Inferior parietal cortex (tissue), 1 donor: ENCODE results near the gene GRID1.

Experiments
- DNase-seq: peaks from one replicate; pipeline ENCODE4 v3.0.0-alpha.2; 2016; ENCODE audit errors: extremely low spot score

GRID1 gene

DNA sequence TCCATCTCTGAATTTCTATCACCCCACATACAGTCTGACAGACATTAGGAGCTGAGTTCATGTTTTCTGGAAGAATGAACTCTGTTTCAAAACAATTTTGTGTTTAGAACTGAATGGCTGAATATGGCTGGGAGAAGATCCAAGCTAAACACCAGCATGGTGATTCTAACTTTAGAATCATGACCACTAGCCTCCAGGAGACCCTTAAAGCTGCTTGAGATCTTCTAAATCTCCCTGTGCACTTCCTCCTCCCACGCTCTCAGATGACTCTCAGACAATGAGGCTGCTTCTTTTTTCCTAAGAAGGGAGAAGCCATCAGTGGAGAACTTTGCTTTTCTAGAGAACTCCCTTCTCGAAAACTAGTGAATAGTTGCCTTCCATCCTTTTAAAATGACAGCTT, 711.2 kb downstream of the GRID1 start:
- no peak for DNase-seq

DNA sequence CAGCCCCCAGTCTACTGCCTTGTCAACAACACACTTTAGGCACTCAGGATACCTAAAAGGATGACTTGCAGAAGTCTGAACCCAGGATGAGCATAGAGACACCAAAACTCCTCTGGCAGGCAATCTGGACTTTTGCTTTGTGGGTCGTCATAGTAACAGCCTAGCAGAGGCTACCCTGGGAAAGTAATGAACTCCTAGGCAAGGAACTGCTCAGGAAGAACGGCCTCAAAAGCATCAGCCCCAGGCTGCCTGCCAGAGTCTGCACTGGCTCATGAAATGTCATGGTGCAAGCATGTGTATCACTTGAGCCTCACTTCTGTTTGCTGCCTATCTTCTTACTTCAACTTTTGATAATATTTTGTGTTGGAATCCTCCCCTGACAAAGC, 715.1 kb downstream of the GRID1 start:
- no peak for DNase-seq

DNA sequence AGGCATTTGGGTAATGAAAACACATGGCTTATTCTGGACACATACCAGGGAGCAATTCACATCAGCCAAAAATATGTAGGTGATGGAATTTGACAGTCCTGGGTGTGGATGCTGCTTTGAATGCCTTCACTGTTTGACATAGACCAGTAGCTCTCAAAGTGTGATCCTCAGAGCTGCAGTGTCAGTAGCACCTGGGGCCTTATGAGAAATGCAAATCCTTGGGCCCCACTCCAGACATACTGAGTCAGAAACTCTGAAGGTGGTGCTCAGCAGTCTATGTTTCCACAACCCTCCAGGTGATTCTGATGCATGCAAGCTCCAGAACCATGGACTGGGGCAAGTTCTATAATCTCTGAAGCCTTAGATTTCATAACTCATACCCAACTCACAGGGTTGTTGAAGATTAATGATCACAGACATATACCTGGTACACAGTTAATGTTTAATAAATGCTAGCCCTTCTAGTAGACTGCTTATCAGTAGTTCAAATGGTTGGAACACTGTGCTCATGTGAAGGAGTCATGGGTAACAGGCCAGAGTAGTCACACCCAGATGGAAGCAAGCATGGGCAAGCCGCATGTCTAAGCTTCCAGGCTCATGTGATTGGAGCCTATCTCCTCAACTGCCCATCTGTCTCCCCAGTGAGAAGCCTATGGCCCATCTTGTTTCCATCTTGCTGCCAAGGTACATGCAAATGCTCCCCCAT, 715.7 kb downstream of the GRID1 start:
- no peak for DNase-seq

DNA sequence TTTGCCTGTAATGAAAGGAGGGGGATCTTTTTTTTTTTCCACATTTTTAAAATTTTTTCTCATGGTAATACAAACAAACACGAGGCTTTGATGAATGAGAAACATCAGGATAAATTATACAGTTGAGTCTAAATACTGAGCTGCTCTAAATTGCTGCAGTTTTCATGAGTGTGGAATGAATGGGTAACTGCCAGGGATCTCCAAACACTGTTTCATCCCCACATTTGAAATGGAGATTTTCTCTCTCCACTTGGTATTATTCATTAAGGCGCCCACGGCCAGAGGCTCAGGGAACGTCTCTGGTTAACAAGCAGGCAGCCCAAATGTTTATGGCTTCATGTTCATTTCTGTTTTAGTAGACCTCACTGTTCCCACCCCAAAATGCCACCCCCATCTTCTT, 717.1 kb downstream of the GRID1 start:
- DNase-seq = no peak

DNA sequence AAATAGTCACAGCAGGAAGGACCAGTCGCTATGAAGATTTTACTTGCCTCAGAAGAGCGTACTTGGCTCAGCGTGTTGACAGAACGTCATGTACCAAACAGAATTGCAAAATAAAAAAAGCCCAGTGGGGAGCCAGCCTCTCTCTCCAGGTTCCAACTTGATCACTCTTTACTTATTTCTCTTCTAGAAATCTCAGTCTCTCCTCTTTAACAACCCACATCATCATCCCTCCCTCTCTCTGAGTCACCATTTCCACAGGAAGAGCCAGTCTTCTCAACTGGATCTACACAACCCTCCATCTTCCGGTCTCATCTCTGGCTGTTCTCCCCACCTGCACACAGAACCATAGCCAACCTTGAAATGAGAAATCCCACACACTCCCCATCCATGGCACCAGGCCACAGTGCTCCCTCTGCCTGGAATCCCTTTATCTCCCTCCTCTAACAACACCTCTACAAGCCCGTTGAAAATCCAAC, 718.3 kb downstream of the GRID1 start:
- peak; percentile 47 for DNase-seq

DNA sequence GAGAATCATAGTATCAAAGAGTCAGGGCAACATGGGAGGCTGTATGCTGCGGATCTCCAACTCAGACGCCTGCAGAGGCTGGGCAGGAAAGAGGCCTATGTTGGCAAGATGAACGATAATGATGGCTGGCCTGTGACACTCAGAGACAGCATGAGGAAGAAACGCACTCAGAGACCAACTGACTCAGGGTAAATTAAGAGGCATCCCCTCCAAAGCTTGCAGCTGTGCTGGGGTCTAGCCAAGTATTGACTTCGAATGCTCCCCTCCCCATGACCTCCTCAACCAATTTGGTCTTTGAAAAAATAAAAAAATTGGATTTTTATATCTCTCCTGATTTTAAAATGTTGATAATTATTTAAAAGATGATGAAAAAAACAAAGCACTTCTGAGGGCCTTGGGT, 718.9 kb downstream of the GRID1 start:
- no peak for DNase-seq

DNA sequence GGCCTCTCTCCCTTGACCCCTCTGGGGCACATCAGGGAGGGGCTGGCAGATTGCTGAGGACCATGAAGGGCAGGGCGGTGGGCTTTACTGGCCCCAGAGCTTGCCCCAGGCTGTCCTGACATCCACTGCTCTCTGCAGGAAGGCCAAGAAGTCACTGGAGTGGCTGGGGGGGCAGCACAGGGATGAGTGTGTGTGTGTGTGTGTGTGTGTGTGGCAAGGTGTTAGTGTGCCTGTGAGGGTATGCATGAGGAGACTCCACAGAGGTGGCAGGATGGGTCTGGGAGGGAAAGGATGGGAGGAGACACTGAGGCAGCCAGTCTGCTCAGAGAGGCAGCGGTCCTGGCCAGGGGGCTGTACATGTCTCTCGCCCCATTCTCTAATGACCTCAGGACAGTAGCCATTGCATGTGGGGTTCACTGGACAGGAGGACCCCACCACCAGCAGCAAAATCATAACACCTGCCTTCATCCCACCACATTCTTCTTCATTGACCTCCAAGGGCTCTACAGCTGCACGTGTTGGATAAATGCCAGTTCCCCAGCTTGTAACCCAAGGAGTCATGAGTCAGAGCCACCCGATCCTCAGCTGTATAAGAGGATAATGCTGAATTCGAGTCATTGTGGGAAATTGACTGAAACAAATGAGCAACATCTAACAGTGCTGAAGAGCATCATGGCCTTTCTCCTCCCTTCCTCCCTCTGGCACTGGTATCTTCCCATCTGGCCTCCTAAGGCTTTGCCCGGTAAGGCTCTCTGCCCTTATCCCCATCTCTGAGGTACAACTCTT, 720.5 kb downstream of the GRID1 start:
- DNase-seq = no peak

DNA sequence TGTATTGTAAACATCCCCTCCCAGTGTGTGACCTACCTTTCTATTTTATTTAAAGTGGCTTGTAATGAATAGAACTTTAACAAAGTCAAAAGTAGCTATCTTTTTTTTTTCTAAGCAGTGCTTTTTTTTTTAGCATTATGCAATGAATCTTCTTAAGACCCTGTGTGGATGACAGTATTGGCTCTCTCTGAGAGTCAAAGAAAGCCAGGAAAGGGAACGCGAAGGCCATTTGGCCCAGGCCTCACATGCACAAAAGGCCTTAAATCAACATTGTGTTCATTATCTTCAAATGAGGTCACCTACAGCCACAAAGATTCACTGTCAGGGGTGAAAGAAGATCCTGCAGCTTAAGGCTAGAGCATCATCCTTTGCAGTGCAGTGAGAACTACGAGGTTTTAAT, 721.5 kb downstream of the GRID1 start:
- no peak for DNase-seq

DNA sequence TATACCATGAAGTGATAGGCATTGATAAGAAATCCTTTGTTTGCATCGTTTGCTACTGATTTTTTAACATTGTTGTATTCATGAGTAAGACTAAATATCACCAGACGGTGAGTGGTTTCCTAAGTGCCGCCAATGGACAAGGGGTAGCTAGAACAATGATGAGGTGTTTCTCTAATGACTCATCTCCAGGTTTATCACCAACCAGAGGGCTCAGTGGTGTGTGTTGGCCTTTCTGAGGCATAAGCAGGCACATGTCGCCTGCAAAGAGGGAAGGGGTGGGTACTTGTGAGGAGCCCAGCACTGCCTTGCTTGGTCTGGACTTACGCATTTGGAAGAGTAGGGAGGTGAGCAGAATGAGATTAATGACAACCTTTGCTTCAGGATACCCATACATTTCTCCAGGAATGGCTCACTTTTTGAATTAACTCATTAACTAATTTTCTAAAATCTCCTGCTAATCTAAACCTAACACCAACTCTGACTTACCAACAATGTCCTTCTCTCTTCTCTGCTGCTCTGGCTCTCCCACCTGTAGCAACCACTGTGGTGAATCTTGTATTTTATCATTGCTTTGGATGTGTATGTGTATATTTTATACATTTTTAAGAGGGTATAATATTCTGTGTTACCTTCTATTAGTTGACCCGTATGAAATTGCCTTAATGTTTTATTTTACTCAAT, 722.6 kb downstream of the GRID1 start:
- no peak for DNase-seq

DNA sequence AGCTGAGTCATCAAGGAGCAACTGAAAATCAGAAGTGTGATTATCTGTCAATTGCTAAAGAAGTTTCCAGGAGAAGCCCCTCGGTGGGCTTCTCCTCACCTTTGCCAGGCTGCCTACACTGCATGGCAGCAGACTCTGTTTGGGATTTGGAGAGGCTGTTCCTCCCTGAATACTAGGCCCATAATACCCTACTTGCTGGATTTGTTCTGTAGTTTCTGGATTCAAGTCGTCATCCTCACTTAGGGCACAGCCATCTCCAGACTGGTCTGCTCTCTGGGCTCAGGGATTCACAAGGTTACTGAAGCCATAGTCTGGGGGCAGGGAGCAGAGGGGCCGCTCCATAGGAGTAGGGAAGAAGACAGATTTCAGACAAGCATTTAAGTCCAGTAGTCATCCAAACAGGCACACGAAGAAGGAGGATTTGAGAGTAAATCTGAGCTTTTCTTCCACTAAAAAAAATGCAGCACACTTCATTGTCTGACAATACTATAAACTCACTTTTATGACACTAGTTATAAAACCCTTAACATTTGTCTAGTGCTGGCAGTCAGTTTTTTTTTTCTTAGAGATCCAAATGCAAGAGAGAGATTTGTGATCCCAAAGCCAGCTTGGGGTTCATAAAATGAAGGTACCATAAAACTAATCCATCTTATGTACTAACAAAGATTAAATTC, 723.3 kb downstream of the GRID1 start:
- no peak for DNase-seq

DNA sequence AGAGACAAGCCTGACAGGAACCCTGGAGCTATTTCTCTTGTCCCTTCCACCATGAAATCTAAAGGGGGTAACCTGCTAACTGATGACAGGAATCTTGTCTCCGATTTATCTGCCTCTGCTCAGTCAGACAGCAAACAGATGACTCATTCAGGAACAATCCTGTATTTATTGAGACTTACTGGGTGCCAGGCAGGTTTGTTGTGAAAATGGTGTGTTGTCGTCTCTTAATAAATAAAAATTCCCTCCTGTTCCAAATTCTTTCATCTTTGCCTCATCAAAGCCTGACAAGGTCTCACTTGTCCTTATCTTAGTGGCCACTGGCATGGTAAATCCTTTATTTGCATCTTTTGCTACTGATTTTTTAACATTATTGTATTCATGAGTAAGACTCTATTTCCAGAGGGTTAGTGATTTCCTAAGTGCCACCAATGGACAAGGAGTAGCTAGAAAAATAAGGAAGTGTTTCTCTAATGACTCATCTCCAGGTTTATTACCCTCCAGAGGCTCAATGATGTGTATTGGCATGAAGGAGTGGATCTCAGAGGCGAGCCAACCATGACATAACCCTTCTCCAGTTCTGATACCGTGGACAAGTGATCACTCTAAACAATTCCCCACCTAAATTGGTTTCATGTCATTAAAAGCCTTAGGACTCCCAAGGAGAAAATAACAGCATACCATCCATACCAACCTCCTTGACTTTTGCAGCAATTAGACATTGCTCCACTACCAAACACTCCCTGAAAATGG, 724.0 kb downstream of the GRID1 start:
- no peak for DNase-seq

DNA sequence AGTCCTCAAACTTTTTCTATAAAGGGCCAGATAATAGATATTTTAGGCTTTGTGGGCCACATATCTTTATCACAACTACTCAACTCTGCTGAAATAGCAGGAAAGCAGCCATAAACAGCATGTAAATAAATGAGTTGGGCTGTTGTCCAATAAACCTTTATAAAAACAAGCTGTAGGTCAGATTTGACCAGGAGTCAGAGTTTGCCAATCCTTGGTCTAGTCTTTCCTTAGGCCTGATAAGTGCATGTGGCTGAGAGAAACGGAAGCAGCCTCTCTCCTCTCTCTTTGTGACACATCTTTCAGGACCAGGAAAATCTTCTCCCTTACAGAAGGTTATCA, 724.5 kb downstream of the GRID1 start:
- no peak for DNase-seq

DNA sequence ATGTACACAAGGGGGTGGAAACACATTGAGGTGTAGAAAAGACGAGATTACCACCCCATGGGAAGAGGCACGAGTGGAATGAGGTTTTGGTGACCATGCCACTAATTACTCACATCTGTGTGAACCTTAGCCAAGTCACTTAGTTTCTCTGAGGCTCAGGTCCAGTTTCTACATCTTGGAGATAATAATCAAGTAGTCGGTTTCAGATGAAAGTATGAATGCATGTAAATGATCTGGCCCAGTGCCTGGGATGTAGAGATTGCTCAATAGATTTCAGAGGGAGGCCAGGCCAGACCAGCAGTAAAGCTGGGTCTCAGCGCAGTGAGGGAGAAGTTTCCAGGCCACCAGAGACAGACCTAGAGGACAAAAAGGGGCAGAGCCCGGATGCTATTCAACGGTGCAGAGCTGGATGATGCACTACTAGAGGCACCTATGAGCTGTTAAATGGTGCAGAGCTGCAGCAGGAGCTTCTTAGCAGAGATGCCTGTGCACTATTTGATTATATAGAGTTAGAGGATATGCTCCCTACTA, 725.1 kb downstream of the GRID1 start:
- no peak for DNase-seq

DNA sequence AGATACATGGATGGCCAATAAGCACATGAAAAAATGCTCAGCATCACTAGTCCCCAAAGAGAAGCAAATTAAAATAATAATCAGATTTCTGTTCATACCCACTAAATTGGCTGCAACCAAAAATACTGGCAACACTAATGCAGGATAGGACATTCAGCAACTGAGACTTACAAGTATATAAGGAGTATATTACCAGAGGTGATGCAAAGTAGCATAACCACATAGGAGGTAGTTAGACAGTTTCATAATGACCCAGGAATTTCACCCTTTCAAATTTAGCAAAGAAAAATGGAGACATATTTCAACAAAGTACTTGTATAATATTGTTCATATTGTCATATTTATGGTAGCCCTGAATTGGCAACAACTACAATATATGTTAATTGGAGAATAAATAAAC, 727.8 kb downstream of the GRID1 start:
- no peak for DNase-seq

DNA sequence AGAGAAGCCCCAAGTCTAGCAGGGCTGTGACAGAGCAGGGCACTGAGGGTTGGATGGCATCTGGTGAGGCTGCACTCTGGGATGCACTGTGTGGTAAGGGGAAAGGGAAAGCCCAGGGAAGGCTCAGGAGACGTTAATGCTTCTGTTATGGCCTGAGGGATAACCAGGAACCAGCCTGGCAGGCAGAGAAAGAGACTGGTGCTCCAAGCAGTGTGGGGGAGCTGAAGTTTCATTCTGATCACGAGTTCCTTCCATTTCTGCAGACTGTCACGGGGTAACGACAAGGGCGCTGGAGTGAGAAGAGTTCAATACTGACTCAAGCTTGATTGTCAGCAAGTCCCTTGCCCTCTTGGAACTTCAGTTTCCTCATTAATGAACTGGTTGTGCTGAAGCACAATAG, 730.9 kb downstream of the GRID1 start:
- no peak for DNase-seq

DNA sequence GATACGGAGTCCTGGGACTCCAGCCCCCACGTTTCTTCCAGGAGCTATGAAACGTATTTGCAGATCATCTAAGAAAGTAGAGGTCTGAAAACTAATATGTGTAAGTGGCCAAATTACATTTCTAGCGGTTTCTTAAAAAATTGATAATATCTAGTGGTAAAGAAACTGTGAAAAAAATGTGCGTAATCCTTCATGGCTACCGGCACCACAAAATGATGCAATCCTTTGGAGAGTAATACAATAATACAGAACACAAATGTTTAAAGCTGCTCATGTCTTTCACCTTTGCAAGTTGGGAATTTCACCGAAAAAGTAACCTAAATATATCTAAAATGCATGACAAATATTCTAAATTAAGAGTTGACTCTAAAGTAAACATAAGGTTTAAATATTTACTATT, 742.1 kb downstream of the GRID1 start:
- DNase-seq = no peak

DNA sequence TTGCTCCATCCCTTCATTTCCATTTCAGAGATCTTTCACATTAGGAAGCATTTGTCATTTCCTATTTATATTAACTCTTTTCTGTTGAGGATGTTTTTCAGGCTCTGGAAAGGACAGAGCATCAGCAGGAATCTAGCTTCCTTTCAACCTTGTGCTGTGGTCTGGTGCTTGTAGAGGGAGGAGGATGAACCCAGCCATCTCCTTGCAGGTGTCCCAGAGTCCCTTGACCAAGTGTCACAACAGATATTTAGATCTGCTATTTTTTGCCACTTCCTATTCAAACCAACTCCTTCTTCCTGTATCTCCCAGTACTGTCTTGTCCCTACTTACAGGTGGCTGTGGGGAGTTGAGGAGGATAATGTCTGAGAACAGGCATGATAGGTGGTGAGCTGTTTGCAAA, 742.8 kb downstream of the GRID1 start:
- DNase-seq = no peak

DNA sequence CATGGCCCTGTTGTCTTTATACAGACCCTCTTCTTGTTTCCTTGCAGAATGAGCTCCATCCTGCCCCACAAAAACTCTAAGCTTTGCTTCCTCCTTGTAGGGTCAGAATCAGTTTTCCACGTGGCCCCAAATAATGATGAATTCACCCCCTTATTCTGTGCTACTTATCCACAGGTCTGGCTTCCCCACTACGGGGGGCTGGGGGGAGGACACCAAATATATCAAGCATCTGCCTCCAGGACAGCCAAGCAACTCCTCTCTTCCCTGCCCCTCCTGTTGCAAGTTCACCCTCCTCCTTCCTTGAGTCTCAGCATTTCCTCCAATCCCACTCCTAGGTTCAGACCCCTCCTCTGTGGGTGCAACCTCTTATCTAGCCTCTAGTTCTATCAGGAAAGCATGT, 743.3 kb downstream of the GRID1 start:
- DNase-seq = no peak

DNA sequence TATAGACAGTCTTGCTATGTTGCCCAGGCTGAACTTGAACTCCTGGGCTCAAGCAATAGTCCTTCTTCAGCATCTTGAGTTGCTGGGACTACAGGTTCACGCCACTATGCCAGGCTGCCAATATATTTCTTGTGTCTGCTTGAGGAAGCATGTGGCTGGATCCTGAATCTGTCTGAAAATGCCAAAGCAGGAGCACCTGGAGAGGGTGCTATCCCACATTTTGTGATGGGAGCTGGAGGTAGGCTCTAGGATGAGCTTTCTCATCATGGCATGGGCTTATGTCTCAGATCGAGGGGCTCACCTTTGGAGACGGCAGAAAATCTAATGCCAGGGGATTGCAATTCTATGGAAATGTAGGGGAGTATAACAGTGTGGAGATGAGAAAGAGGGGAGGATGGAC, 744.2 kb downstream of the GRID1 start:
- no peak for DNase-seq

DNA sequence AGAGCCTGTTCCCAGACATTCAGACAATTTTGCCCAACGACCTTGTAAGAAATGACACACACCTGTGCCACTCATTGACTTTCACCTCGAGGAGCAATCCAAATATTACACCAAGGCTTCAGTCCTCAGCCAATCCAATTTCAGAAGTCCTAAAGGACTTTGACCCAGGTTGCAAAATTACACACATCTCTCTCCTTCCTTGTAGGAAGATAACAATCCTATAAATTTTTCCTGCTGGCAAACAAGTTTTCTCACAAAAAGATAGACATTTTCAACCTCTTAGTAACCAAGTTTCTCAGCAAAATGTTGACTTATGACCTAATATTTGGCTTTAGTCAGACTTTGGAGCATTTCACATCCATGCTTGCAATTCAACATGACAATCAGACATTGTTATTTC, 745.0 kb downstream of the GRID1 start:
- DNase-seq = no peak

DNA sequence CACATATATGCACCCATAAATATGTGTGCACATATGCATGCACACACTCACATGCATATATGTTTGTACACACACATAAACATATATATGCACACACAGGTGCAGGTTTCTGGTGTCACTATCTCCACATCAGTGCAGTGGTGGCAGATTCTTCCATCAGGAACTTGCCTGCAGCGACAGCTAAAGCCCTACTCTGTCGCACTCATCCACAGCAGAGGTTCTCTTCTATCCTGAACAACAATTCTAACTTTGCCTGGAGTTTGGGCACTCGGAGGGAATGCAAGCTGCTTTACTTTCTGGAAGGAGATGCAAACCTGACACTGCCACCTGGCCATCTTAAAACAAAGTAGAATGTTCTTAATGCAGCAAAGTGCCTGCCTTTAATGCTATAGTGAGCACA, 745.8 kb downstream of the GRID1 start:
- no peak for DNase-seq
